SU-DHL-6 (cell line): ENCODE results near the gene PROS1.

ENCODE experiments used
- CTCF ChIP-seq: fragments of 200-600 bp; sonication (generic); IDR thresholded peaks from one replicate; pipeline ENCODE4 v1.5.1; 2017; ENCODE audit warnings: antibody characterized with exemption, mild to moderate bottlenecking, low read length, moderate library complexity; ENCODE audit not compliant: insufficient read depth, poor library complexity, severe bottlenecking
- EZH2phosphoT487 ChIP-seq: fragments of 200-600 bp; sonication (generic), shearing (Covaris generic); conservative IDR thresholded peaks from 2 replicates; pipeline ENCODE4 v1.6.1; 2018; ENCODE audit warnings: mild to moderate bottlenecking, antibody characterized with exemption, low read length, moderate library complexity, mixed read lengths

- TF ChIP-seq CTCF (no peak), EZH2phosphoT487 (no peak)
Observed at GRCh38 chr3:93992207-93992606, 18.5 kb upstream of the PROS1 start.
